ENCODE results near the gene TRPV2.

TRPV2 gene

GRCh38 chr17:16406742-16407674, 8.4 kb upstream of the TRPV2 start:
- no peak for DNase-seq (ENCODE audit: low read depth in 1 of 2, low spot score in 1 of 2)

GRCh38 chr17:16407911-16408588, 7.3 kb upstream of the TRPV2 start:
- DNase-seq (ENCODE audit: low read depth in 1 of 2, low spot score in 1 of 2): no peak

GRCh38 chr17:16417399-16417798, 2.0 kb downstream of the TRPV2 start:
- DNase-seq (ENCODE audit: low read depth in 1 of 2, low spot score in 1 of 2): no peak

GRCh38 chr17:16417896-16418684, 2.7 kb downstream of the TRPV2 start:
- no peak for DNase-seq (ENCODE audit: low read depth in 1 of 2, low spot score in 1 of 2)

- DNase-seq (ENCODE audit: low read depth in 1 of 2, low spot score in 1 of 2): no peak
Observed at GRCh38 chr17:16418685-16419068, 3.3 kb downstream of the TRPV2 start.

GRCh38 chr17:16419074-16419928, 3.9 kb downstream of the TRPV2 start:
- peak in 1 of 2 donors; percentile 74 for DNase-seq (ENCODE audit: low read depth in 1 of 2, low spot score in 1 of 2)

- DNase-seq (ENCODE audit: low read depth in 1 of 2, low spot score in 1 of 2): peak in 1 of 2 donors; percentile 40
Observed at GRCh38 chr17:16419929-16420271, 4.5 kb downstream of the TRPV2 start.

- DNase-seq (ENCODE audit: low read depth in 1 of 2, low spot score in 1 of 2): no peak
Observed at GRCh38 chr17:16422416-16422815, 7.0 kb downstream of the TRPV2 start.

- no peak for DNase-seq (ENCODE audit: low read depth in 1 of 2, low spot score in 1 of 2)
Observed at GRCh38 chr17:16423226-16423872, 8.0 kb downstream of the TRPV2 start.

- no peak for DNase-seq (ENCODE audit: low read depth in 1 of 2, low spot score in 1 of 2)
Observed at GRCh38 chr17:16425202-16425601, 9.8 kb downstream of the TRPV2 start.

- no peak for DNase-seq (ENCODE audit: low read depth in 1 of 2, low spot score in 1 of 2)
Observed at GRCh38 chr17:16425698-16426659, 10.6 kb downstream of the TRPV2 start.

- no peak for DNase-seq (ENCODE audit: low read depth in 1 of 2, low spot score in 1 of 2)
Observed at GRCh38 chr17:16427020-16427419, 11.6 kb downstream of the TRPV2 start.

GRCh38 chr17:16428098-16428882, 12.9 kb downstream of the TRPV2 start:
- DNase-seq (ENCODE audit: low read depth in 1 of 2, low spot score in 1 of 2): no peak

GRCh38 chr17:16429083-16429482, 13.7 kb downstream of the TRPV2 start:
- no peak for DNase-seq (ENCODE audit: low read depth in 1 of 2, low spot score in 1 of 2)

- DNase-seq (ENCODE audit: low read depth in 1 of 2, low spot score in 1 of 2): no peak
Observed at GRCh38 chr17:16430650-16431049, 15.3 kb downstream of the TRPV2 start.

- no peak for DNase-seq (ENCODE audit: low read depth in 1 of 2, low spot score in 1 of 2)
Observed at GRCh38 chr17:16432017-16432416, 16.6 kb downstream of the TRPV2 start.

GRCh38 chr17:16433514-16433913, 18.1 kb downstream of the TRPV2 start:
- no peak for DNase-seq (ENCODE audit: low read depth in 1 of 2, low spot score in 1 of 2)

- no peak for DNase-seq (ENCODE audit: low read depth in 1 of 2, low spot score in 1 of 2)
Observed at GRCh38 chr17:16434662-16435061, 19.3 kb downstream of the TRPV2 start.

Measured in activated CD4-positive, alpha-beta T cell treated with anti-CD3 and anti-CD28 coated beads, Interleukin-2, amount 50 U/mL, for 24 hours (primary cell).